Measurements from ENCODE around the gene FOXN1.

DNA sequence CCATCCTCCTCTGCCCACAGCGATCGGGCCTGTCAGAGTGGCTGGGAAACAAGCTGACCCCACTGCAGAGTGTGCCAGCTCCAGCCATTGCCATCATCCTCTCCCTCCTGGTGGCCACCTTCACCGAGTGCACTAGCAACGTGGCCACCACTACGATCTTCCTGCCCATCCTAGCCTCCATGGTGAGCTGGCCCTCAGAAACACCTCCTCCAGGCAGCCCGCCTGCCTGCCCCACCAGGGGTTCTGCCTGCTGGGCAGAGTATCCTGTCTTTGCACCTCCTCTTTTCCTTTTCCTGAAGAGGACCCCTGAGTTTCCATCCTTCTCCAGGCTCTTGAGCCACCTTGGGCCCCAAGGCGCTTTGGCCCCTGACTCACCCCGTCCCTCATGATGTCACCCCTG lies 10.5 kb upstream of the FOXN1 start:
- TF ChIP-seq CTCF (IDR thresholded peaks at IDR 0.05; ENCODE audit: insufficient read depth, low read depth, low read length) (no peak), EZH2 (IDR thresholded peaks at IDR 0.05; ENCODE audit: insufficient read depth, low read length) (no peak)

Measured in astrocyte (in vitro differentiated cells and primary cell).